GM19351 (cell line): ENCODE data around the gene C1GALT1C1L.
"Not testable (repeated sequence)": the region's sequence is repeated elsewhere in the genome, so short reads cannot be mapped to it uniquely, and the experiment has no call there.

Experiments used
- ATAC-seq: cut with Tn5 transposase; IDR thresholded peaks from one replicate; pipeline ENCODE4 v1.9.1; 2021; ENCODE audit warnings: mild to moderate bottlenecking, moderate library complexity; ENCODE audit not compliant: unreplicated experiment

Gene C1GALT1C1L

GRCh38 chr2:43657241-43657640 is 19.0 kb downstream of the C1GALT1C1L start:
- ATAC-seq: no peak

GRCh38 chr2:43653506-43653905 is 22.7 kb downstream of the C1GALT1C1L start:
- ATAC-seq: no peak

GRCh38 chr2:43648994-43649701 is 27.1 kb downstream of the C1GALT1C1L start:
- no peak for ATAC-seq

GRCh38 chr2:43643680-43644079 is 32.5 kb downstream of the C1GALT1C1L start:
- no peak for ATAC-seq

- ATAC-seq: no peak
These were observed 33.9 kb downstream of the C1GALT1C1L start for GRCh38 chr2:43642363-43642762.

- peak; percentile 100 for ATAC-seq
These were observed 39.0 kb downstream of the C1GALT1C1L start, which contains the start of gene PLEKHH2 for GRCh38 chr2:43637030-43637803. Gene PLEKHH2, plus strand, starts transcription at chr2:43637260. Its CDS starts 7,414 bp downstream, at chr2:43644674.

- ATAC-seq: no peak
These were observed 39.6 kb downstream of the C1GALT1C1L start for GRCh38 chr2:43636621-43637020.

- ATAC-seq: not testable (repeated sequence)
These were observed 40.1 kb downstream of the C1GALT1C1L start for GRCh38 chr2:43636153-43636552.

GRCh38 chr2:43634604-43635306 is 41.5 kb downstream of the C1GALT1C1L start:
- no peak for ATAC-seq

- no peak for ATAC-seq
These were observed 44.5 kb downstream of the C1GALT1C1L start for GRCh38 chr2:43631618-43632317.
